GM19099 (cell line): Measurements from ENCODE around the gene SMO.
A peak's percentile ranks its signal among the peaks of the same experiment; 100 is the strongest.

Experiments used
- POLR2A ChIP-seq: IDR thresholded peaks from 3 replicates; pipeline ENCODE4 v1.6.1; 2011; ENCODE audit warnings: low read depth; ENCODE audit not compliant: insufficient read length; ENCODE audit errors: extremely low read depth

Gene SMO

GRCh38 chr7:129163875-129164544 lies 24.4 kb upstream of the SMO start:
- TF ChIP-seq POLR2A, result no peak

- TF ChIP-seq POLR2A, result no peak
These were observed 21.7 kb upstream of the SMO start for GRCh38 chr7:129166745-129167144.

GRCh38 chr7:129167817-129168216 lies 20.6 kb upstream of the SMO start:
- TF ChIP-seq POLR2A, result no peak

- TF ChIP-seq POLR2A, result no peak
These were observed 20.0 kb upstream of the SMO start for GRCh38 chr7:129168231-129169021.

GRCh38 chr7:129169171-129169671 lies 19.2 kb upstream of the SMO start:
- peak; percentile 21 for TF ChIP-seq POLR2A

GRCh38 chr7:129169686-129170440 lies 18.6 kb upstream of the SMO start:
- peak; percentile 3 for TF ChIP-seq POLR2A

- TF ChIP-seq POLR2A, result no peak
These were observed 17.9 kb upstream of the SMO start for GRCh38 chr7:129170441-129171021.

GRCh38 chr7:129176916-129177710 lies 11.3 kb upstream of the SMO start:
- TF ChIP-seq POLR2A, result no peak

- no peak for TF ChIP-seq POLR2A
These were observed 3.3 kb upstream of the SMO start for GRCh38 chr7:129184981-129185670.

- TF ChIP-seq POLR2A, result no peak
These were observed 1.6 kb upstream of the SMO start for GRCh38 chr7:129186749-129187260.

- no peak for TF ChIP-seq POLR2A
These were observed 607 bp upstream of the SMO start for GRCh38 chr7:129187681-129188371.

GRCh38 chr7:129188892-129189660 lies 643 bp downstream of the SMO start:
- no peak for TF ChIP-seq POLR2A
